Stimulated activated CD4-positive, alpha-beta T cell treated with anti-CD3 and anti-CD28 coated beads, Interleukin-15, amount 100 ng/mL, for 1 hour (primary cell): ENCODE measurements around the gene ZNF100.
"Not testable (repeated sequence)": the region's sequence is repeated elsewhere in the genome, so short reads cannot be mapped to it uniquely, and the experiment has no call there.

Experiments
- DNase-seq, 2 donors: peaks; one replicate each; pipeline ENCODE4 v3.0.0-alpha.2; 2020; ENCODE audit warnings: low read depth in 1 of 2, low spot score in 1 of 2

The ZNF100 gene

GRCh38 chr19:21705393-21705792 is 62.0 kb downstream of the ZNF100 start:
- DNase-seq, result no peak

- no peak for DNase-seq
Observed at GRCh38 chr19:21704320-21704719, 63.1 kb downstream of the ZNF100 start.

GRCh38 chr19:21699197-21699596 is 68.2 kb downstream of the ZNF100 start:
- DNase-seq, result no peak

- no peak for DNase-seq
Observed at GRCh38 chr19:21698215-21698614, 69.2 kb downstream of the ZNF100 start.

GRCh38 chr19:21697698-21698097 is 69.7 kb downstream of the ZNF100 start:
- no peak for DNase-seq

- DNase-seq, result no peak
Observed at GRCh38 chr19:21694171-21694906, 73.0 kb downstream of the ZNF100 start.

GRCh38 chr19:21693399-21693798 is 74.0 kb downstream of the ZNF100 start:
- DNase-seq, result no peak

GRCh38 chr19:21691661-21692060 is 75.7 kb downstream of the ZNF100 start:
- DNase-seq, result no peak

- no peak for DNase-seq
Observed at GRCh38 chr19:21688464-21688863, 78.9 kb downstream of the ZNF100 start.

GRCh38 chr19:21680671-21681070 is 86.7 kb downstream of the ZNF100 start:
- DNase-seq, result no peak

- no peak for DNase-seq
Observed at GRCh38 chr19:21680026-21680425, 87.4 kb downstream of the ZNF100 start.

DNA sequence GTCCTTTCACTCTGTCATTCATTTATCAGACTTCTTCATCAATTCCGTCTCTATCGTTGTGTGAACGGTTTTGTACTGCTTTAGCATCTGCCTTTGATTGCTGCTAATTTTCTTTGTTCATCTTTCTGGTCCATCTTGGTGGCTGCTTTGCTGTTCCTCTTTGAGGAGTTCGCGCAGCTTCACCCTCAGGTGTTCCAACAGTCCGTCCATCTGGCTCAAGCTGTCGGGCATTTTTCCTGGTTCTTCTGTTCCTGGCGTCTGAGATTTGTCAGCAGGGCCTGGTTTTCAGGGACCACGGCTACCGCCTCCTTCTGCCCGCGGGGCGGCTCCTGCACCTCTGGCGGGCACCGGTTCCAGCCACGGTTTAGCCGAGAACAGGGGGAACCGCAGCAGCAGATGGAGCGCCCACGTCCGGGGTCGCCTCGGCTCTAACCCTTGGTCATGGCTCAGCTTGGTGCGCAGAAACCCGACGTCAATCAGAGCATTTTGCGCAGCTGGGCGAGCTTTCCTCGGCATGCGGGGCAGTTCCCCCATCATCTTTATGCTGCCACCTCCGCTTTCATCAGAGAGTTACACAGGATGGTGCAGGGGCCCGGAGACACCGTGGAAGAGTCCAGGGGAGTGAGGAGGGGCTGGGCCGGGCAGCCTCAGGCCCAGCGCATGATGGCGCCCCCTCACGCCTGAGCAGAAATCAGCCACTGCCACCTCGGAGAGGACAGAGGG is 89.5 kb downstream of the ZNF100 start:
- DNase-seq, result peak in 1 of 2 donors; percentile 2

GRCh38 chr19:21674454-21674853 is 92.9 kb downstream of the ZNF100 start:
- no peak for DNase-seq

DNA sequence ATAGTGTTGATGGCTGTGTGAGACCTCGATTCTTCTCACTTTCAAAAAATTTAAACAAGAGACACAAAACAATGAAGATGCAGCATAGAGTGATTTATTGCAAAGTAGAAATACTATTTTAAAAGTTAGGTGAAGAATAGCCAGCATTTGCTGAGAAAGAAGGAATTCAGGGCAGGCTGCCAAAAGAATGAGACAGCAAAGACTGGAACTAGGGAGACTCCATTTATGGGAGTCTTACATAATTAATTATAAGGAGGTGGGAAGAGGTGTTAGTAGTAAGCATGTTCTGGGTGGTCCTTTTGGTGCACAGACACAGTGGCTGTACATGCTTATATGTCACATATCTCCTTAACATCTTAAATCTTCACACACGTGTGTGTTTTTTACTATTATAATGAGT is 93.9 kb downstream of the ZNF100 start:
- DNase-seq, result not testable (repeated sequence)
